AG09309 (cell line): Measurements from ENCODE around the gene CCDC116.

Source experiments
- DNase-seq: peaks from one replicate; pipeline ENCODE4 v3.0.0-alpha.2; 2010; ENCODE audit warnings: low read depth
- H3K4me3 ChIP-seq: 2 replicates; pipeline ENCODE4 v1.5.1; 2011; ENCODE audit warnings: mild to moderate bottlenecking, low read depth, low read length, moderate library complexity; ENCODE audit not compliant: control insufficient read depth
- CTCF ChIP-seq: IDR thresholded peaks from 2 replicates; pipeline ENCODE4 v1.5.1; 2011; ENCODE audit warnings: mild to moderate bottlenecking, low read depth, low read length, inconsistent platforms; ENCODE audit not compliant: insufficient read depth, control insufficient read depth; ENCODE audit errors: missing control alignments

Gene CCDC116

GRCh38 chr22:21626735-21627469, 5.7 kb upstream of the CCDC116 start:
- H3K4me3 ChIP-seq, result no peak overlapping the region
- no peak for DNase-seq
- no peak for TF ChIP-seq CTCF

GRCh38 chr22:21628386-21629254, 3.9 kb upstream of the CCDC116 start:
- DNase-seq, result no peak
- no peak for TF ChIP-seq CTCF
- peak overlapping the region; percentile 93 for H3K4me3 ChIP-seq

- peak within 1 kb of the TSS; percentile 93 for H3K4me3 ChIP-seq
- DNase-seq, result peak; percentile 49
- TF ChIP-seq CTCF, result peak; percentile 60
These were observed 3.1 kb upstream of the CCDC116 start, which contains the start of gene YDJC for GRCh38 chr22:21629255-21630149. YDJC (minus strand) TSS chr22:21630022; CDS start chr22:21630014, 8 bp downstream.

GRCh38 chr22:21631025-21631424, 1.5 kb upstream of the CCDC116 start:
- no peak for TF ChIP-seq CTCF

DNA sequence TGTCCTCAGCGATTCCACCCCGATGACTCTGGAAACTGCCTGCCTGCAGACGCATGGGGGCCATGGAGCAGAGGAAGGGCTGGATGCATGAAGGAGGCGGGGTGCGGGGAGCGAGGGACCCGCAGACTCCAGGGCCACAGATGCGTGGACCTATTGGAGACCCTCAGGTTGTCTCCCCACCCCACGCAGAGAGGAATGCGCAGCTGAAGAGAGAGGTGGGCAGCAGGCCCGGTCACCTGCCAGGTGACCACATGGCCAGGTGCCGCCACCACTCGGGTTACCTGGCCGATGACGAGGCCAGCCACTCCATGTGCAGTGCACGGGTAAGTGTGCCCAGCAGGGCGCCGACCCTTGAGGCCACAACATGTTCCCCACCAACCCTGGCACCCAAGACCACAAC, 371 bp downstream of the CCDC116 start:
- H3K4me3 ChIP-seq, result no peak overlapping the region
- TF ChIP-seq CTCF, result no peak
- DNase-seq, result no peak

More at GRCh38 chr22:21631025-21631424, 1.5 kb upstream of the CCDC116 start:
- H3K4me3 ChIP-seq, result no peak overlapping the region
- no peak for DNase-seq

GRCh38 chr22:21633481-21633880, 921 bp downstream of the CCDC116 start:
- TF ChIP-seq CTCF, result no peak
- no peak for DNase-seq
- H3K4me3 ChIP-seq, result no peak overlapping the region
